ENCODE measurements around the gene ACTL6B. TPM values are rescaled to one million over a fixed set of nuclear protein-coding genes. Genes with fewer than 3 reads are reported as not detected.

Gene ACTL6B
- total and polyA plus RNA-seq, 4 donors, result 16.5 to 89.8 (median 59.1) TPM

DNA sequence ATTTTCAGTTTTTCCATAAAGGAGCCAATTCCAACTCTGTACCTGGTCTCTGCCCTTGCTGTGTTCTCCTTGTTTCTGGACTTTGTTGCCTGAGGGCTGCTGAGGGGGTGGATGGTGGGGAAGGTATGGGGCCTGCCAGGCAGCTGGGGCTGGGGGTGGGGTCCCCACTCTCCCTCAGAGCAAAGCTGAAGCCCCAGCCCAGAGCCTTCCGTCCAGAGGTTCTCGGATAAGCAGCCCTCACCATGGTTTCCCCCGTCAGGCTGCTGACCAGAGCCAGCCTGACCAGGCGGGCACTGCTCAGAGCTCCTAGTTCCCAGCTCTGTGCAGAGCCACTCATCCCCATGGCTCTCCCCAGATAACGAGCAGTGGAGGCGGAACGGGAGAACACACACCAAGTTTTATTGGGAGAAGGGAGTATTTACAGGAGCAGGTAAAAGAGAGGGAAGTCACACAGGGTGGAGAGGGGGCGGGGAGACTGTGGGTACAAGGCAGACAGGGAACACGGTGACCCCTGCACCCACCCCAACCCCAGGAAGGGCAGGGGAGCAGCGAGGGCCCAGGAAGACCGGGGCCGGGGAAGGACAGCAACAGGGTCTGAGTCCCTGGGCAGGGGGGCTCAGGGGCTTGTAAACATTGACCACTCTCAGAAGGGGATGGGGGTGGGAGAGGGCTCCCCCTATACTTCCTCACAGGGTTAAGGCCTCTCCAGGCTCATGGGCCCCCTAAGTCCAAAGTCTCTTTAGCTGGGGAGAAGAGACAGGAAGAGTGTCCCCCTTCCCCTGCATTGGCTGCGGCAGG is 23.1 kb upstream of the ACTL6B start:
- H3K27ac ChIP-seq (ENCODE audit: low read depth, low read length), result no peak overlapping the region
- peaks cover 30% of the 10 kb centered on the region for H3K4me1 ChIP-seq (ENCODE audit: control insufficient read depth, insufficient read depth, low read length)
- no peak overlapping the region for H3K4me3 ChIP-seq (ENCODE audit: low read depth, low read length)
- DNase-seq (ENCODE audit: low read depth in 4 of 6, low spot score in 6 of 6), result no peak
- H3K36me3 ChIP-seq (ENCODE audit: control insufficient read depth, insufficient read depth, low read length), result peaks cover 84% of the 10 kb centered on the region
- no peaks in the 10 kb centered on the region for H3K9me3 ChIP-seq (ENCODE audit: control insufficient read depth, insufficient read depth, low read length)
- no peaks in the 10 kb centered on the region for H3K27me3 ChIP-seq (ENCODE audit: control insufficient read depth, insufficient read depth, low read length)
- WGBS (ENCODE audit: insufficient coverage), result 79% methylated on average over 4 of the region's 13 CpGs

DNA sequence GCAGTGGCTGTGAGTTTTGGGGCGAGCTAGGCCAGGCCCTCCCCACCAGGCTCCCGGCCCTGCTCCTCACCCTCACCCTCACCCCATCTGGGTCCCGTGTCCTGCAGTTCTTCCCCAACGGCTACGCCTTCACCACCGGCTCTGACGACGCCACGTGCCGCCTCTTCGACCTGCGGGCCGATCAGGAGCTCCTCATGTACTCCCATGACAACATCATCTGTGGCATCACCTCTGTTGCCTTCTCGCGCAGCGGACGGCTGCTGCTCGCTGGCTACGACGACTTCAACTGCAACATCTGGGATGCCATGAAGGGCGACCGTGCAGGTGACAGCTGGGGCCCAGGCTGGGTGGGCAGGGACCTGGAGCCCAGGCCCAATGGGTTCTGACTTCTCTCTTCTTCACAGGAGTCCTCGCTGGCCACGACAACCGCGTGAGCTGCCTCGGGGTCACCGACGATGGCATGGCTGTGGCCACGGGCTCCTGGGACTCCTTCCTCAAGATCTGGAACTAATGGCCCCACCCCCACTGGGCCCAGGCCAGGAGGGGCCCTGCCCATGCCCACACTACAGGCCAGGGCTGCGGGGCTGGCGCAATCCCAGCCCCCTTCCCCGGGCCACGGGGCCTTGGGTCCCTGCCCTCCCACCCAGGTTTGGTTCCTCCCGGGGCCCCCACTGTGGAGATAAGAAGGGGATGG is 22.2 kb upstream of the ACTL6B start:
- Histone ChIP-seq H3K36me3 (ENCODE audit: control insufficient read depth, insufficient read depth, low read length) (peaks cover 76% of the 10 kb centered on the region), H3K27me3 (ENCODE audit: control insufficient read depth, insufficient read depth, low read length) (no peaks in the 10 kb centered on the region), H3K27ac (ENCODE audit: low read depth, low read length) (no peak overlapping the region), H3K4me1 (ENCODE audit: control insufficient read depth, insufficient read depth, low read length) (peaks cover 31% of the 10 kb centered on the region), H3K9me3 (ENCODE audit: control insufficient read depth, insufficient read depth, low read length) (no peaks in the 10 kb centered on the region), H3K4me3 (ENCODE audit: low read depth, low read length) (no peak overlapping the region)
- DNase-seq (ENCODE audit: low read depth in 4 of 6, low spot score in 6 of 6), result peak in 1 of 6 donors; percentile 18
- WGBS (ENCODE audit: insufficient coverage), result 78% methylated on average over 31 of the region's 35 CpGs

DNA sequence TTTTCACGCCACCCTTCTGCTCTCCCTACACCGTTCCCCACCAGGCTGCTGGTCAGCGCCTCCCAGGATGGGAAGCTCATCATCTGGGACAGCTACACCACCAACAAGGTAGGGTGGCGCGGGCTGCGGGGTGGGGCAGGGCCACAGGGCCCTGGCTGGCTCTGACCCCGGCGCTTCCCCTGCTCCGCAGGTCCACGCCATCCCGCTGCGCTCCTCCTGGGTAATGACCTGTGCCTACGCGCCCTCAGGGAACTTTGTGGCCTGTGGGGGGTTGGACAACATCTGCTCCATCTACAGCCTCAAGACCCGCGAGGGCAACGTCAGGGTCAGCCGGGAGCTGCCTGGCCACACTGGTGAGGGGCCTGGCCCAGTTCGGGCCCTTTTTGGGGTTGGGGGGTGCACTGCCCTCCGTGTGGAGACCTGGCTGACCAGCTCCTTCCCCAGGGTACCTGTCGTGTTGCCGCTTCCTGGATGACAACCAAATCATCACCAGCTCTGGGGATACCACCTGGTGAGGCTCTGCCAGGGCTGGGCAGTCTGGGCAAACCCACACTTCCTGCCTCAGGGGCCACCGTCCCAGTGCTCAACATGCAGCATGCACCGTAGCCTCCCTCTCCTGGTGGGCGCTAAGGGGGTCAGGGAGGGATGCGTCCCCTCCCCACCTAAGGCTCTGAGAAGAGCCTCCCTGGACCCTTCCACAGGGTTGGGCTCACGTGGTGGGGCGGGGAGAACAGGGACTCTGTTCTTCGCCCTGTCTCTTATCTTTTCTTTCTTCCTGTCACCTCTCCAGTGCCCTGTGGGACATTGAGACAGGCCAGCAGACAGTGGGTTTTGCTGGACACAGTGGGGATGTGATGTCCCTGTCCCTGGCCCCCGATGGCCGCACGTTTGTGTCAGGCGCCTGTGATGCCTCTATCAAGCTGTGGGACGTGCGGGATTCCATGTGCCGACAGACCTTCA is 21.3 kb upstream of the ACTL6B start:
- H3K9me3 ChIP-seq (ENCODE audit: control insufficient read depth, insufficient read depth, low read length), result no peaks in the 10 kb centered on the region
- peaks cover 68% of the 10 kb centered on the region for H3K36me3 ChIP-seq (ENCODE audit: control insufficient read depth, insufficient read depth, low read length)
- no peak for DNase-seq (ENCODE audit: low read depth in 4 of 6, low spot score in 6 of 6)
- no peak overlapping the region for H3K27ac ChIP-seq (ENCODE audit: low read depth, low read length)
- WGBS (ENCODE audit: insufficient coverage), result 88% methylated on average over 21 of the region's 36 CpGs
- H3K4me1 ChIP-seq (ENCODE audit: control insufficient read depth, insufficient read depth, low read length), result peaks cover 39% of the 10 kb centered on the region
- no peaks in the 10 kb centered on the region for H3K27me3 ChIP-seq (ENCODE audit: control insufficient read depth, insufficient read depth, low read length)
- no peak overlapping the region for H3K4me3 ChIP-seq (ENCODE audit: low read depth, low read length)

DNA sequence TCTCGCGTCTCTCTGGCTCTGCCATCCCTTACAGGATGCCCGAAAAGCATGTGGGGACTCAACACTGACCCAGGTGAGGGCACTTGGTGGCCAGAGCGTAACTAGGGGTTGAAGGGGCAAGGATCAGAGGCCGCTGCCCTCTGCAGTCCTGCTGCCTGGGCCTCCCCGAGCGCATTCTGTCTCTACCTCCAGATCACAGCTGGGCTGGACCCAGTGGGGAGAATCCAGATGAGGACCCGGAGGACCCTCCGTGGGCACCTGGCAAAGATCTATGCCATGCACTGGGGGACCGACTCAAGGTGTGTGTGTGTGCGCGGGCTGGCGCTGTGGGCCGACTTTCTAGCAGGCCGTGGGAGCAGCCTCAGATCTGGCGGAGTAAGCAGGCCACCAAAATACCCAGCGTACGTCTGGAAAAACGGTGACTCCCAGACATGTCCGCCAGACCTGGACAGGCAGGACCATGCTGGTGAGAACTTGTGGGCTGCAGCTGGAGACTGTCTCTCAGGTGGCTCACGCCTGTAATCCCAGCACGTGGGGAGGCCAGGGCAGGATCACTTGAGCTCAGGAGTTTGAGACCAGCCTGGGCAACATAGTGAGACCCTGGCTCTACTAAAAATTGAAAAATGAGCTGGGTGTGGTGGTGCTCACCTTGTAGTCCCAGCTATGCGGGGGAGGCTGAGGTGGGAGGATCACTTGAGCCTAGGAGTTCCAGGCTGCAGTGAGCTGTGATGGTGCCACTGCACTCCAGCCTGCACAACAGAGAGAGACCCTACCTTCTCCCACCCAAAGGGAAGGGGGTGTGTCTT is 20.5 kb upstream of the ACTL6B start:
- Histone ChIP-seq H3K4me3 (ENCODE audit: low read depth, low read length) (peak overlapping the region; percentile 63), H3K36me3 (ENCODE audit: control insufficient read depth, insufficient read depth, low read length) (peaks cover 59% of the 10 kb centered on the region), H3K27me3 (ENCODE audit: control insufficient read depth, insufficient read depth, low read length) (no peaks in the 10 kb centered on the region), H3K4me1 (ENCODE audit: control insufficient read depth, insufficient read depth, low read length) (peaks cover 39% of the 10 kb centered on the region), H3K27ac (ENCODE audit: low read depth, low read length) (peak overlapping the region; percentile 81), H3K9me3 (ENCODE audit: control insufficient read depth, insufficient read depth, low read length) (no peaks in the 10 kb centered on the region)
- 74% methylated on average over 23 of the region's 23 CpGs for WGBS (ENCODE audit: insufficient coverage)
- no peak for DNase-seq (ENCODE audit: low read depth in 4 of 6, low spot score in 6 of 6)

DNA sequence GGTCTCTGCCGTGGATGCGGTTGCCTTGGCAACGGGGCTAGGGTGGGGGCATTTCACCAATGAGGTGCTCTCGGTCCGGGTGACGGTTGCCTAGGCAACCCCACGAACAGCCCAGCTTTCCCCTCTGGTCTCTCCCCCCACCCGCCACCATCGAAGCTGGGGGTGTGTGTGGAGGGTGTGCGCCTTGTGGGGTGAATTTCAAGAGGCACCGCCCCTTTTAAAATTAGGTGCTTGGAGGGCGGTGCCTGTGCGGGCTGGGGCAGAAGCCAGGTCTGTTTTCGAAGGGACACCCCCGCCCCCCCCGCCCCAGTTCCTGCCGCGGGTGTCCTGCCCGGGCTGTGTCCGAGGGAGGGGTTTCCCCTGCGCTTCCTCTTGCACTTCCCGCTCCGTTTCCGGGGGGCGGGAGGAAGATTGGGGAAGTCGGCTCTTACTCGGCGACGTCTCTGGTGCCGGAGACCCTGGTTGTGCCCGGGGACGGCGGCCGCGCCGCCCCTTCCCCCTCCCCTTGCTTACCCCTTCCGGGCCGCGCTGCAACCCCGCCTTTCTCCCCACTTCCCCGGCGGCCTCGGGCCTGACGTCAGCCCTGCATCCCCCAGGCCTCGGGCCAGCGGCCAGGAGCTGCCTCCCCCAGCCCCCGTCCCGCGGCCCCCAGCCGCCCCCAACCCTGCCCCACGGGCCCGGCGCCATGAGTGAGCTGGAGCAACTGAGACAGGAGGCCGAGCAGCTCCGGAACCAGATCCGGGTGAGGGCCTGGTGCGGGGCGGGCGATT is 19.5 kb upstream of the ACTL6B start:
- 2% methylated on average over 34 of the region's 59 CpGs for WGBS (ENCODE audit: insufficient coverage)
- peak in 5 of 6 donors; percentile 73 to 97 (median 86) for DNase-seq (ENCODE audit: low read depth in 4 of 6, low spot score in 6 of 6)
- no peaks in the 10 kb centered on the region for H3K9me3 ChIP-seq (ENCODE audit: control insufficient read depth, insufficient read depth, low read length)
- peak overlapping the region; percentile 93 for H3K27ac ChIP-seq (ENCODE audit: low read depth, low read length)
- peaks cover 51% of the 10 kb centered on the region for H3K36me3 ChIP-seq (ENCODE audit: control insufficient read depth, insufficient read depth, low read length)
- no peaks in the 10 kb centered on the region for H3K27me3 ChIP-seq (ENCODE audit: control insufficient read depth, insufficient read depth, low read length)
- H3K4me1 ChIP-seq (ENCODE audit: control insufficient read depth, insufficient read depth, low read length), result peaks cover 36% of the 10 kb centered on the region
- peak overlapping the region; percentile 63 for H3K4me3 ChIP-seq (ENCODE audit: low read depth, low read length)

DNA sequence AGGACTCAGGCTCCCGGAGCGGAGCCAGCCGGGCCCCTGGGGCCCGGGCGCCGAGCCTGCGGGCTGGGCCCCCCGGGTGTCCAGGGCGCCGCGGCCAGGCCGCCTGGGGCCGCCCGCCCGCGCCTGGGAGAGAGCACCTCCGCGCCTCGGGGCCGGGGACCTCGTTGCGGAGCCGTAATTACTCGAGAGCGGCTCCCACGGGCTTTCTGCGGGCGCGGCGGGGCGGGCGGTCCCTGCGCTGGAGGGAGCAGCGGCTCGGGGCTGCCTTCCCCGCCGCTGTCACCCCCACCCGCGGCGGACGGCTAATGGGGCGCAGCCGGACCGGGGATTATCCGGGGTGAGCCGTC is 18.8 kb upstream of the ACTL6B start:
- peaks cover 32% of the 10 kb centered on the region for H3K4me1 ChIP-seq (ENCODE audit: control insufficient read depth, insufficient read depth, low read length)
- no peak for DNase-seq (ENCODE audit: low read depth in 4 of 6, low spot score in 6 of 6)
- under 1% methylated on average over 44 of the region's 46 CpGs for whole genome bisulfite sequencing (ENCODE audit: insufficient coverage)
- peak overlapping the region; percentile 93 for H3K27ac ChIP-seq (ENCODE audit: low read depth, low read length)
- peaks cover 44% of the 10 kb centered on the region for H3K36me3 ChIP-seq (ENCODE audit: control insufficient read depth, insufficient read depth, low read length)
- no peaks in the 10 kb centered on the region for H3K9me3 ChIP-seq (ENCODE audit: control insufficient read depth, insufficient read depth, low read length)
- no peaks in the 10 kb centered on the region for H3K27me3 ChIP-seq (ENCODE audit: control insufficient read depth, insufficient read depth, low read length)
- H3K4me3 ChIP-seq (ENCODE audit: low read depth, low read length), result peak overlapping the region; percentile 97

DNA sequence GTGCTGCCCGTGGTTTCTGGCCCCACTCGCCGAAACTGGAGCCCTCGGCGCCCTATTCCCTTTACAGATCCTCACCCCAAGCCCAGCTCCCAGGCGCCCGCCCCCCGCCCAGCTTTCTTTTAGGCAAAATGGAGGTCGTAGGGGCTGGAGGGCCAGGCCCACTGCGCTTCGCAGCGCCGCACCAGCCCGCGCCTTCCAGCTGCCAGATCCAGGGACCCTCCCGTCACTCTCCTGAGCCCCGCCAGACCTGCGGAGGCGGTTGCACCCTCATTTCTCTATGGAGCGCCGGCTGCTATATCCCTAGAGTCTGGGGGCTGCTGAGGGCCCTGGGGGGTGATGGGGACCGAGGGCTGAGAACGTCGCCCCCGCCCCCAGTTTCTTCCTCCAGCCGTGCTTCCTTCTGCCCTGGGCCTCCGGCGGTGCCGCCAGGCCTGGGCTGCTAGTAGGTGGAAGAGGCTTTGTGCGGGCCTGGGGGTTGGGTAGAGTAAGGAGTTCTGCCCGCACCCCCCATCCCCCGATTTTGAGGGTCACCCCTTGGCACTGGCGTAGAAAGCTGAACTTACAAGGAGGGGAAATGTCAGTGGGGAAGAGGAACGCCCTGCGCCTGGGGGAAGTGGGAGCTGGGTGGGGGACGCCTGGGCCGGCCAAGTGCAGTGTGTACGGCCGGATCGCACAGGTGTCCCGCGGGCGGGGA is 18.3 kb upstream of the ACTL6B start:
- WGBS (ENCODE audit: insufficient coverage), result 0% methylated on average over 36 of the region's 43 CpGs
- DNase-seq (ENCODE audit: low read depth in 4 of 6, low spot score in 6 of 6), result peak in 2 of 6 donors; percentile 44 to 61
- no peaks in the 10 kb centered on the region for H3K27me3 ChIP-seq (ENCODE audit: control insufficient read depth, insufficient read depth, low read length)
- H3K4me3 ChIP-seq (ENCODE audit: low read depth, low read length), result peak overlapping the region; percentile 97
- H3K4me1 ChIP-seq (ENCODE audit: control insufficient read depth, insufficient read depth, low read length), result peaks cover 32% of the 10 kb centered on the region
- H3K9me3 ChIP-seq (ENCODE audit: control insufficient read depth, insufficient read depth, low read length), result no peaks in the 10 kb centered on the region
- peak overlapping the region; percentile 93 for H3K27ac ChIP-seq (ENCODE audit: low read depth, low read length)
- peaks cover 39% of the 10 kb centered on the region for H3K36me3 ChIP-seq (ENCODE audit: control insufficient read depth, insufficient read depth, low read length)

DNA sequence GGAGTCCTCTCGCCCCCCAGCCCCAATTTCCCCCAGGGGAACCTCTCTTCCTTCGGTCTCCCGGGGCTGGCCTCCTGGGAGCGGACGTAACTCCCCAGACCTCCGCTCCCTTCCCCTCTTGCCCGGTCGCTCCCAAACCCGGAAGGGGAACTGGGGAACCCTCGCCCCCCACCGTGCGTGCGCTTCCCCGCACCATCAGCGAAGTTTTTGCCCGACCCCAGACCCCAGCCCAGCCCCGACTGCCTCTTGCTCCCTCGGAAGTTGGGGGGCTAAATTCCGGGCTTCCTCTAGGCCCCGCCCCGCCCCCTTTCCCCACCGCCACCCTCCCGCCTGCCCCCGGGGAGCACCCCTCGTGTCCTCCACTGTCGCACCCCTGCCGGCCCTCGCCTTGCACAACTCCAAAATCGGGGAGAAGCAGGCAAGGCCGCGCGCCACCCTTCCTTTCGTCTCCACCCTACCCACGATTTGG is 17.7 kb upstream of the ACTL6B start:
- H3K27ac ChIP-seq (ENCODE audit: low read depth, low read length), result peak overlapping the region; percentile 93
- no peaks in the 10 kb centered on the region for H3K27me3 ChIP-seq (ENCODE audit: control insufficient read depth, insufficient read depth, low read length)
- DNase-seq (ENCODE audit: low read depth in 4 of 6, low spot score in 6 of 6), result peak in 1 of 6 donors; percentile 71
- H3K4me1 ChIP-seq (ENCODE audit: control insufficient read depth, insufficient read depth, low read length), result peaks cover 32% of the 10 kb centered on the region
- H3K9me3 ChIP-seq (ENCODE audit: control insufficient read depth, insufficient read depth, low read length), result no peaks in the 10 kb centered on the region
- H3K36me3 ChIP-seq (ENCODE audit: control insufficient read depth, insufficient read depth, low read length), result peaks cover 33% of the 10 kb centered on the region
- H3K4me3 ChIP-seq (ENCODE audit: low read depth, low read length), result peak overlapping the region; percentile 97
- WGBS (ENCODE audit: insufficient coverage), result under 1% methylated on average over 29 of the region's 34 CpGs
